Astrocyte (in vitro differentiated cells and primary cell): Measurements from ENCODE around the gene KRTAP13-4. TPM values are rescaled to one million over a fixed set of nuclear protein-coding genes. Genes with fewer than 3 reads are reported as not detected.

Experiments used
- DNase-seq: peaks from one replicate; pipeline ENCODE4 v3.0.0-alpha.2; 2010; ENCODE audit warnings: low read depth
- FAIRE-seq: peaks from 2 replicates; lab custom pipeline; 2011; peaks lifted over from hg19 to GRCh38; lab: Jason Lieb, UNC
- H2AFZ ChIP-seq: 2 replicates; pipeline ENCODE4 v1.6.0; 2012; ENCODE audit warnings: low read depth, low read length, inconsistent platforms
- H3K27ac ChIP-seq: 2 replicates; pipeline ENCODE4 v1.5.1; 2011; ENCODE audit warnings: low read depth, low read length, inconsistent platforms
- H3K27me3 ChIP-seq: 2 replicates; pipeline ENCODE4 v1.6.0; 2011; ENCODE audit warnings: low read length, inconsistent platforms; ENCODE audit not compliant: insufficient read depth
- H3K36me3 ChIP-seq: 2 replicates; pipeline ENCODE4 v1.5.1; 2011; ENCODE audit warnings: low read length, inconsistent platforms; ENCODE audit not compliant: insufficient read depth
- H3K4me1 ChIP-seq: 2 replicates; pipeline ENCODE4 v1.5.1; 2011; ENCODE audit warnings: low read length, inconsistent platforms; ENCODE audit not compliant: insufficient read depth
- H3K4me2 ChIP-seq: 2 replicates; pipeline ENCODE4 v1.6.0; 2012; ENCODE audit warnings: low read length, inconsistent platforms
- H3K4me3 ChIP-seq: 2 replicates; pipeline ENCODE4 v1.5.1; 2011; ENCODE audit warnings: low read depth, mild to moderate bottlenecking, low read length, inconsistent platforms; ENCODE audit not compliant: insufficient read depth
- H3K79me2 ChIP-seq: 2 replicates; pipeline ENCODE4 v1.6.0; 2012; ENCODE audit warnings: mild to moderate bottlenecking, low read length, inconsistent platforms; ENCODE audit not compliant: insufficient read depth
- H3K9ac ChIP-seq: 2 replicates; pipeline ENCODE4 v1.6.0; 2012; ENCODE audit warnings: mild to moderate bottlenecking, low read length, inconsistent platforms
- H3K9me3 ChIP-seq: 2 replicates; pipeline ENCODE4 v1.5.1; 2012; ENCODE audit warnings: low read depth, mild to moderate bottlenecking, low read length, inconsistent platforms; ENCODE audit not compliant: insufficient read depth
- H4K20me1 ChIP-seq: 2 replicates; pipeline ENCODE4 v1.6.0; 2012; ENCODE audit warnings: low read length, inconsistent platforms; ENCODE audit not compliant: insufficient read depth
- H3K27ac Mint-ChIP-seq: one replicate; pipeline ENCODE4 v1.8.0; 2021; ENCODE audit warnings: mild to moderate bottlenecking, mixed read lengths; ENCODE audit not compliant: unreplicated experiment
- H3K27me3 Mint-ChIP-seq: one replicate; pipeline ENCODE4 v1.8.0; 2021; ENCODE audit warnings: low read depth, mixed read lengths; ENCODE audit not compliant: unreplicated experiment
- H3K36me3 Mint-ChIP-seq: one replicate; pipeline ENCODE4 v1.8.0; 2021; ENCODE audit warnings: low read depth, mixed read lengths; ENCODE audit not compliant: unreplicated experiment
- H3K4me1 Mint-ChIP-seq: one replicate; pipeline ENCODE4 v1.8.0; 2021; ENCODE audit warnings: low read depth, mixed read lengths; ENCODE audit not compliant: unreplicated experiment
- H3K4me3 Mint-ChIP-seq: one replicate; pipeline ENCODE4 v1.8.0; 2021; ENCODE audit warnings: mild to moderate bottlenecking, moderate library complexity, mixed read lengths; ENCODE audit not compliant: unreplicated experiment
- H3K9me3 Mint-ChIP-seq: one replicate; pipeline ENCODE4 v1.8.0; 2021; ENCODE audit warnings: mild to moderate bottlenecking, mixed read lengths; ENCODE audit not compliant: unreplicated experiment
- EZH2 ChIP-seq: IDR thresholded peaks from 2 replicates; pipeline ENCODE4 v1.6.1; 2012; ENCODE audit warnings: mild to moderate bottlenecking, low read length, inconsistent platforms; ENCODE audit not compliant: insufficient read depth
- total RNA-seq: library from RNA; stranded (reverse); gene quantifications from 2 replicates; pipeline ENCODE4 v1.2.1, GENCODE V29; 2021
- TF ChIP-seq, protein P1 (sequence below): IDR thresholded peaks from 2 replicates; pipeline ENCODE4 v1.5.1; 2011; ENCODE audit warnings: low read depth, mild to moderate bottlenecking, inconsistent platforms, low read length, moderate library complexity; ENCODE audit not compliant: insufficient read depth

The KRTAP13-4 gene
- total RNA-seq, 1 donor from 2014 or later, result not detected

DNA sequence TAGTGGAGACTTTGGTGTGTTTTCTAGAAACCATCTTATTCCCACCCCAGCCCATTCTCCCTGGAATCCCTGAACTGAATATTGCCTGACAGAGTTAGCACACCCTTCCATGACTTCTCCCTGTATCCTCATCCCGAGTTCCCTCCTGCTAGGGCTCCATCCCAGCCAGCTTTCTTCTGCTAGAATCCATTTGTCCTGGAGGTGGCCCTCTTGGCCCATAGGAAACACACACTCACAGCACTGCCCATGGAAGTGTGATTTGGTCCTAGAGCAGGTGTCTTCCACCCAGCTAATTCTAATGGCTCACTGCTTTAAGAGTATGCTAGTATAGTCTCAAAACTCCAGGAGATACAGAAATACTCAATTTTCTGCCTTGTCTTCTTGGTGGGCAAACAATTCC lies 14.2 kb downstream of the KRTAP13-4 start:
- Histone ChIP-seq H3K27me3 (no peaks in the 10 kb centered on the region), H3K79me2 (no peaks in the 10 kb centered on the region), H3K9me3 (peaks cover 2% of the 10 kb centered on the region), H3K4me3 (no peak overlapping the region), H3K27ac (no peak overlapping the region), H3K4me2 (no peak overlapping the region), H4K20me1 (no peaks in the 10 kb centered on the region), H3K4me1 (no peaks in the 10 kb centered on the region), H2AFZ (no peak overlapping the region), H3K9ac (no peak overlapping the region), H3K36me3 (no peaks in the 10 kb centered on the region)
- no peaks in the 10 kb centered on the region for H3K9me3 Mint-ChIP-seq
- DNase-seq (no peak), FAIRE-seq (no peak)
- no peaks in the 10 kb centered on the region for H3K36me3 Mint-ChIP-seq
- H3K4me3 Mint-ChIP-seq, result no peak overlapping the region
- no peak overlapping the region for H3K27ac Mint-ChIP-seq
- no peaks in the 10 kb centered on the region for H3K4me1 Mint-ChIP-seq
- H3K27me3 Mint-ChIP-seq, result no peaks in the 10 kb centered on the region
- TF ChIP-seq, protein P1, sequence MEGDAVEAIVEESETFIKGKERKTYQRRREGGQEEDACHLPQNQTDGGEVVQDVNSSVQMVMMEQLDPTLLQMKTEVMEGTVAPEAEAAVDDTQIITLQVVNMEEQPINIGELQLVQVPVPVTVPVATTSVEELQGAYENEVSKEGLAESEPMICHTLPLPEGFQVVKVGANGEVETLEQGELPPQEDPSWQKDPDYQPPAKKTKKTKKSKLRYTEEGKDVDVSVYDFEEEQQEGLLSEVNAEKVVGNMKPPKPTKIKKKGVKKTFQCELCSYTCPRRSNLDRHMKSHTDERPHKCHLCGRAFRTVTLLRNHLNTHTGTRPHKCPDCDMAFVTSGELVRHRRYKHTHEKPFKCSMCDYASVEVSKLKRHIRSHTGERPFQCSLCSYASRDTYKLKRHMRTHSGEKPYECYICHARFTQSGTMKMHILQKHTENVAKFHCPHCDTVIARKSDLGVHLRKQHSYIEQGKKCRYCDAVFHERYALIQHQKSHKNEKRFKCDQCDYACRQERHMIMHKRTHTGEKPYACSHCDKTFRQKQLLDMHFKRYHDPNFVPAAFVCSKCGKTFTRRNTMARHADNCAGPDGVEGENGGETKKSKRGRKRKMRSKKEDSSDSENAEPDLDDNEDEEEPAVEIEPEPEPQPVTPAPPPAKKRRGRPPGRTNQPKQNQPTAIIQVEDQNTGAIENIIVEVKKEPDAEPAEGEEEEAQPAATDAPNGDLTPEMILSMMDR, result no peak
- TF ChIP-seq EZH2, result no peak

DNA sequence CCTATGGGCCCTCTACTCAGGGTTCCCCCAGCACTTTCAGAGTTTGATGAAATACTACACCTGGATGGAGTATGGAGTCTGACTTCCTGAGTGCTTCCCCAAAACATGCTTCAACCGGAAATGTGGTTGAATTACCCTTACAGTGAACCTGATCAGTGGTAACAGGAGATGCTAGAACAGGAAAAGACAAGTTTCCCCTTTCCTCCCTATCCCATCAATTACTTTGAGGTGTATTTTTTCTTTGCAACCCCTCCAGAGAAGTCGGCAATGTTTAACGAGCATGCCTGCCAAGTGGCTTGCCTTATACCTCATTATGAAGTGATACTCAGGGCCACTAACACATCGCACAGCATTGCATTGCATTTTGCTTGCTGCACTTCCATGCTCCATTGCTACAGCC lies 17.0 kb downstream of the KRTAP13-4 start:
- DNase-seq (no peak), FAIRE-seq (no peak)
- Mint-ChIP-seq H3K9me3 (no peaks in the 10 kb centered on the region), H3K4me3 (no peak overlapping the region), H3K27me3 (no peaks in the 10 kb centered on the region), H3K27ac (no peak overlapping the region), H3K36me3 (no peaks in the 10 kb centered on the region), H3K4me1 (no peaks in the 10 kb centered on the region)
- no peaks in the 10 kb centered on the region for H4K20me1 ChIP-seq
- no peaks in the 10 kb centered on the region for H3K36me3 ChIP-seq
- TF ChIP-seq, protein P1, result no peak
- no peak for TF ChIP-seq EZH2
- no peaks in the 10 kb centered on the region for H3K27me3 ChIP-seq
- H3K9me3 ChIP-seq, result no peaks in the 10 kb centered on the region
- H3K79me2 ChIP-seq, result no peaks in the 10 kb centered on the region
- H2AFZ ChIP-seq, result no peak overlapping the region
- no peak overlapping the region for H3K4me2 ChIP-seq
- H3K9ac ChIP-seq, result no peak overlapping the region
- H3K4me3 ChIP-seq, result no peak overlapping the region
- H3K4me1 ChIP-seq, result no peaks in the 10 kb centered on the region
- H3K27ac ChIP-seq, result no peak overlapping the region

DNA sequence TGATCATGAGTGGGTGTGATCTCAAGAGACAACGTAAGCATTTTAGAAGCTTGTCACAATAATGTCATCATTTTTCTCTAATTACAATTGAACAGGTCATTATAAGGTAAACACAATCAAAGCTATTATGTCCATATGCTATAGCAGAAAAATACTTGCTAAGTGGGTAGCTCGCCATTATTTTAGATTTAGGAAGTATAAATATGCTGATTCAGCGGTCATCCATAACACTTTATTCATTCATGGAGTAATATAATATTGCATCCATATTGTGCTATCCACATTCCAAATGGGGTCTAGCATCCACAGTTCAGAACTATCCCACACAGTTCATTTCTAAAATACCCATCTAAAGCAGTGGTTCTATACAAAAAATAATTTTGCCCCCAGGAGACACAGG lies 18.5 kb downstream of the KRTAP13-4 start:
- no peaks in the 10 kb centered on the region for H3K27me3 Mint-ChIP-seq
- FAIRE-seq, result no peak
- H3K9me3 Mint-ChIP-seq, result no peaks in the 10 kb centered on the region
- Histone ChIP-seq H3K9me3 (no peaks in the 10 kb centered on the region), H3K4me3 (no peak overlapping the region), H3K9ac (no peak overlapping the region), H3K79me2 (no peaks in the 10 kb centered on the region), H3K4me1 (no peaks in the 10 kb centered on the region), H2AFZ (no peak overlapping the region), H4K20me1 (no peaks in the 10 kb centered on the region), H3K36me3 (no peaks in the 10 kb centered on the region), H3K27ac (no peak overlapping the region), H3K4me2 (no peak overlapping the region), H3K27me3 (no peaks in the 10 kb centered on the region)
- TF ChIP-seq, protein P1, result no peak
- no peak for TF ChIP-seq EZH2
- DNase-seq, result no peak
- H3K27ac Mint-ChIP-seq, result no peak overlapping the region
- H3K4me3 Mint-ChIP-seq, result no peak overlapping the region
- no peaks in the 10 kb centered on the region for H3K4me1 Mint-ChIP-seq
- no peaks in the 10 kb centered on the region for H3K36me3 Mint-ChIP-seq
